HepG2 (cell line): ENCODE data around the gene CPNE4. TPM values are rescaled to one million over a fixed set of nuclear protein-coding genes. Genes with fewer than 3 reads are reported as not detected.

Experiments used
- ATAC-seq: fragments of 200-7000 bp; cut with Tn5 transposase; 3 replicates; pipeline ENCODE4 v1.9.1; 2020; ENCODE audit warnings: mild to moderate bottlenecking, moderate library complexity
- BruUV-seq: library from RNA; stranded (reverse); fragments of 400-500 nt; replicated peaks from 2 replicates; lab custom pipeline; 2021; lab: Mats Ljungman, UMichigan
- CTCF ChIA-PET: fragments of 300-600 bp; formaldehyde crosslinking; extraction: SDS; loops from one replicate; lab custom pipeline; 2021; ENCODE audit warnings: low total read pairs, inconsistent platforms, low intra/inter-chr PET ratio; lab: Yijun Ruan, JAX
- POLR2A ChIA-PET: fragments of 350-600 bp; sonication (Branson Sonifier 250); formaldehyde crosslinking; loops from one replicate; lab custom pipeline; 2020; ENCODE audit warnings: antibody characterized with exemption, inconsistent platforms; lab: Yijun Ruan, JAX
- DNase-seq: peaks from one replicate; pipeline ENCODE4 v3.0.0-alpha.2; 2015; ENCODE audit warnings: low spot score
- FAIRE-seq: peaks from 3 replicates; lab custom pipeline; 2011; peaks lifted over from hg19 to GRCh38; lab: Jason Lieb, UNC
- H2AFZ ChIP-seq: one replicate; pipeline ENCODE4 v1.6.1; 2011; ENCODE audit warnings: low read length, inconsistent platforms
- H3K27ac ChIP-seq: fragments of 300-600 bp; 3 replicates; pipeline ENCODE4 v1.8.0; 2011; ENCODE audit warnings: mixed run types, mild to moderate bottlenecking, mixed read lengths, low read length, inconsistent platforms; ENCODE audit not compliant: insufficient read depth; ENCODE audit errors: extremely low read length
- H3K27me3 ChIP-seq, 2 experiments: fragments of 200-600 bp in 1 of 2; 2 replicates in 1 of 2; 3 replicates in 1 of 2; pipeline versions ENCODE4 v1.6.0 to v1.8.0; 2011; ENCODE audit warnings: low read length in 2 of 2, mild to moderate bottlenecking in 2 of 2, moderate library complexity in 2 of 2, inconsistent platforms in 1 of 2; ENCODE audit not compliant: insufficient read depth in 2 of 2, control insufficient read depth in 1 of 2
- H3K36me3 ChIP-seq, 2 experiments: fragments of 200-600 bp in 1 of 2; replicated peaks in 1 of 2; 2 replicates in 1 of 2; 3 replicates in 1 of 2; pipeline versions ENCODE4 v1.5.1 to v1.8.0; 2011; ENCODE audit warnings: low read length in 2 of 2, inconsistent platforms in 1 of 2; ENCODE audit not compliant: insufficient read depth in 2 of 2, control insufficient read depth in 1 of 2
- H3K4me1 ChIP-seq: 2 replicates; pipeline ENCODE4 v1.5.1; 2012; ENCODE audit warnings: low read length, inconsistent platforms; ENCODE audit not compliant: insufficient read depth
- H3K4me2 ChIP-seq: 2 replicates; pipeline ENCODE4 v1.6.0; 2011; ENCODE audit warnings: low read depth, low read length, inconsistent platforms
- H3K4me3 ChIP-seq, 3 experiments: fragments of 200-600 bp in 1 of 3; sonication (generic), shearing (Covaris generic) in 1 of 3; replicated peaks in 1 of 3; 2 replicates each; pipeline ENCODE4 v1.5.1; 2011 to 2016; ENCODE audit warnings: low read length in 3 of 3, inconsistent platforms in 2 of 3, low read depth in 2 of 3, mild to moderate bottlenecking in 2 of 3, control low read depth in 1 of 3, mixed read lengths in 1 of 3; ENCODE audit not compliant: insufficient read depth in 1 of 3
- H3K79me2 ChIP-seq: one replicate; pipeline ENCODE4 v1.6.1; 2011; ENCODE audit warnings: low read length, inconsistent platforms; ENCODE audit not compliant: insufficient read depth
- H3K9ac ChIP-seq: 2 replicates; pipeline ENCODE4 v1.6.0; 2011; ENCODE audit warnings: mild to moderate bottlenecking, low read depth, low read length, inconsistent platforms; ENCODE audit not compliant: insufficient read depth
- H3K9me3 ChIP-seq: 2 replicates; pipeline ENCODE4 v1.5.1; 2012; ENCODE audit warnings: mild to moderate bottlenecking, low read length
- H4K20me1 ChIP-seq: 2 replicates; pipeline ENCODE4 v1.6.0; 2011; ENCODE audit warnings: inconsistent platforms, mild to moderate bottlenecking, low read length, moderate library complexity; ENCODE audit not compliant: insufficient read depth
- ATAD3A ChIP-seq: sonication (generic); formaldehyde crosslinking; IDR thresholded peaks from 2 replicates; pipeline ENCODE4 v1.4.0; 2020; ENCODE audit warnings: missing genetic modification reagents
- ATF2 ChIP-seq: sonication (generic); formaldehyde crosslinking; IDR thresholded peaks from 2 replicates; pipeline ENCODE4 v1.4.0; 2020; ENCODE audit warnings: missing genetic modification reagents
- BCL6 ChIP-seq: IDR thresholded peaks from 2 replicates; pipeline ENCODE4 v1.6.1; 2016; ENCODE audit warnings: missing genetic modification reagents, missing compliant biosample characterization
- DBP ChIP-seq: sonication (generic); formaldehyde crosslinking; IDR thresholded peaks from 2 replicates; pipeline ENCODE4 v1.4.0; 2020; ENCODE audit warnings: missing genetic modification reagents; ENCODE audit errors: not compliant biosample characterization
- DDIT3 ChIP-seq: sonication (generic); formaldehyde crosslinking; IDR thresholded peaks from 2 replicates; pipeline ENCODE4 v1.4.0; 2020; ENCODE audit warnings: mild to moderate bottlenecking, missing genetic modification reagents
- EP300 ChIP-seq, 3 experiments: sonication (generic) in 1 of 3; formaldehyde crosslinking in 1 of 3; IDR thresholded peaks; 2 replicates each; pipeline versions ENCODE4 v1.5.1 to v1.6.1; 2011 to 2020; ENCODE audit warnings: low read depth in 2 of 3, low read length in 2 of 3, borderline replicate concordance in 1 of 3, improper control_type of control experiment in 1 of 3, mild to moderate bottlenecking in 1 of 3, missing genetic modification reagents in 1 of 3, moderate library complexity in 1 of 3
- FOXK1 ChIP-seq: sonication (generic); formaldehyde crosslinking; IDR thresholded peaks from 2 replicates; pipeline ENCODE4 v1.4.0; 2020; ENCODE audit warnings: low read depth, missing genetic modification reagents, borderline replicate concordance
- IRF2 ChIP-seq: IDR thresholded peaks from 2 replicates; pipeline ENCODE4 v1.6.1; 2018; ENCODE audit warnings: missing genetic modification reagents, missing compliant biosample characterization
- MED1 ChIP-seq: sonication (generic); formaldehyde crosslinking; IDR thresholded peaks from 2 replicates; pipeline ENCODE4 v1.4.0; 2020; ENCODE audit warnings: missing genetic modification reagents
- MNT ChIP-seq: fragments of 450-650 bp; IDR thresholded peaks from 2 replicates; pipeline ENCODE4 v1.6.1; 2016
- PHF5A ChIP-seq: IDR thresholded peaks from one replicate; pipeline ENCODE4 v1.6.1; 2018; ENCODE audit warnings: low read depth, missing genetic modification reagents; ENCODE audit not compliant: unreplicated experiment
- SOX6 ChIP-seq, 2 experiments: fragments of 450-650 bp in 1 of 2; sonication (generic) in 1 of 2; formaldehyde crosslinking in 1 of 2; IDR thresholded peaks; 2 replicates each; pipeline versions ENCODE4 v1.4.0 to v1.6.1; 2017 to 2020; ENCODE audit warnings: antibody characterized with exemption in 1 of 2, mild to moderate bottlenecking in 1 of 2, missing genetic modification reagents in 1 of 2
- TRIM24 ChIP-seq: sonication (generic); formaldehyde crosslinking; IDR thresholded peaks from 2 replicates; pipeline ENCODE4 v1.8.0; 2022; ENCODE audit warnings: mild to moderate bottlenecking, missing genetic modification reagents
- ZNF280B ChIP-seq: sonication (generic); formaldehyde crosslinking; IDR thresholded peaks from 2 replicates; pipeline ENCODE4 v1.5.0; 2020; ENCODE audit warnings: missing genetic modification reagents, mild to moderate bottlenecking, borderline replicate concordance
- ZNF430 ChIP-seq: sonication (generic); formaldehyde crosslinking; IDR thresholded peaks from 2 replicates; pipeline ENCODE4 v1.9.0; 2021; ENCODE audit warnings: mild to moderate bottlenecking, missing genetic modification reagents
- ZNF570 ChIP-seq: sonication (generic); formaldehyde crosslinking; IDR thresholded peaks from 2 replicates; pipeline ENCODE4 v1.4.0; 2020; ENCODE audit warnings: mild to moderate bottlenecking, missing genetic modification reagents, borderline replicate concordance
- ZNF615 ChIP-seq: sonication (generic); formaldehyde crosslinking; IDR thresholded peaks from 2 replicates; pipeline ENCODE4 v1.5.0; 2020; ENCODE audit warnings: mild to moderate bottlenecking, missing genetic modification reagents, borderline replicate concordance
- ZNF7 ChIP-seq: IDR thresholded peaks from 2 replicates; pipeline ENCODE4 v1.6.1; 2016; ENCODE audit warnings: missing biosample characterization, missing genetic modification reagents
- WGBS: methylation state at CpG from one replicate; pipeline ENCODE4 v1.1.6; 2017; ENCODE audit warnings: low lambda C conversion rate; 5-methylcytosine and 5-hydroxymethylcytosine counted together
- in situ Hi-C: cut with HindIII; loops from 2 replicates; pipeline ENCODE4 v1.10.0; 2017; ENCODE audit warnings: low pct_unique_long_range_greater_than_20kb; ENCODE audit not compliant: extremely low pct_ligation_motif_present
- intact Hi-C: fragments of 100-400 bp; cut with micrococcal nuclease; formaldehyde crosslinking; loops from one replicate; pipeline ENCODE4 v1.10.0; 2022; ENCODE audit not compliant: unreplicated experiment
- polyA plus RNA-seq, 8 experiments: library from polyadenylated mRNA; depleted of rRNA in 3 of 8; stranded (reverse) in 7 of 8; unstranded in 1 of 8; fragments of >200 nt; fragmentation: Illumina TruSeq in 4 of 8; extraction: Trizol in 4 of 8; gene quantifications; 2 replicates each; pipeline versions ENCODE4 v1.2.1 to v1.2.3, GENCODE V29; 2011 to 2016; ENCODE audit warnings: low read depth in 4 of 8, missing spikeins in 1 of 8, mixed read lengths in 1 of 8; ENCODE audit not compliant: insufficient read depth in 1 of 8
- total RNA-seq, 5 experiments: library from RNA; depleted of rRNA; stranded (reverse); fragments of >200 nt; fragmentation: Illumina TruSeq; extraction: Trizol; gene quantifications; 2 replicates each; pipeline ENCODE4 v1.2.3, GENCODE V29; 2016; ENCODE audit warnings: low read depth in 1 of 5

The CPNE4 gene
- total and polyA plus RNA-seq, 2 of the 13 experiments (the other 11 are each of a cell fraction or from before 2014, with no cell fraction given) = not detected

GRCh38 chr3:131801566-131801965 is 233.2 kb downstream of the CPNE4 start (continued):
- no peak for TF ChIP-seq EP300 (IDR thresholded peaks at IDR 0.05; ENCODE audit: low read depth in 2 of 2, low read length in 2 of 2)
- no peak for TF ChIP-seq EP300 (CRISPR knock-in tag; IDR thresholded peaks at IDR 0.05; ENCODE audit: borderline replicate concordance)
- no peak for TF ChIP-seq IRF2 (CRISPR knock-in tag)
- TF ChIP-seq MNT = no peak
- no peak for TF ChIP-seq SOX6 (IDR thresholded peaks at IDR 0.05)
- no peak for TF ChIP-seq SOX6 (CRISPR knock-in tag; IDR thresholded peaks at IDR 0.05)
- TF ChIP-seq DBP (CRISPR knock-in tag) = no peak
- no peak for TF ChIP-seq DDIT3
- no peak for TF ChIP-seq ZNF430 (CRISPR knock-in tag)
- TF ChIP-seq TRIM24 (CRISPR knock-in tag) = no peak

GRCh38 chr3:131797776-131798175 is 237.0 kb downstream of the CPNE4 start:
- BruUV-seq = no TSS peak
- no peaks in the 10 kb centered on the region for H3K4me1 ChIP-seq
- no peak for FAIRE-seq
- CTCF ChIA-PET = no interaction called here
- no peak for ATAC-seq
- H3K9me3 ChIP-seq = no peaks in the 10 kb centered on the region
- no peaks in the 10 kb centered on the region for H3K36me3 ChIP-seq
- no peaks in the 10 kb centered on the region for H3K79me2 ChIP-seq
- in situ Hi-C loops (no loop called here), intact Hi-C loops (loop anchor here (10.0 kb wide), 1 partner anchor 763 kb away; no protein-coding TSS in a partner anchor)
- no peaks in the 10 kb centered on the region for H4K20me1 ChIP-seq
- no peak overlapping the region for H3K4me3 ChIP-seq
- POLR2A ChIA-PET = no interaction called here
- H3K9ac ChIP-seq = no peak overlapping the region
- WGBS = 0% methylated on average over 1 of the region's 1 CpG
- H3K27ac ChIP-seq = no peak overlapping the region
- no peak overlapping the region for H3K4me2 ChIP-seq
- H2AFZ ChIP-seq = no peak overlapping the region
- DNase-seq = no peak
- no peaks in the 10 kb centered on the region; a peak in 1 of 5 replicates for H3K27me3 ChIP-seq
- no peak for TF ChIP-seq BCL6 (CRISPR knock-in tag)
- TF ChIP-seq ATF2 = no peak
- no peak for TF ChIP-seq ATAD3A
- no peak for TF ChIP-seq ZNF280B (CRISPR knock-in tag)
- no peak for TF ChIP-seq PHF5A (CRISPR knock-in tag)
- no peak for TF ChIP-seq MED1 (CRISPR knock-in tag)
- TF ChIP-seq ZNF7 (CRISPR knock-in tag) = no peak
- TF ChIP-seq FOXK1 (CRISPR knock-in tag) = no peak
- no peak for TF ChIP-seq ZNF615
- no peak for TF ChIP-seq ZNF570 (CRISPR knock-in tag)
